Osteocyte (in vitro differentiated cells): ENCODE measurements around the gene RGS19. TPM values are rescaled to one million over a fixed set of nuclear protein-coding genes. Genes with fewer than 3 reads are reported as not detected.

Source experiments
- DNase-seq: peaks from one replicate; pipeline ENCODE4 v3.0.0; 2021; ENCODE audit warnings: mixed read lengths; ENCODE audit not compliant: unreplicated experiment; ENCODE audit errors: extremely low spot score
- H3K27ac Mint-ChIP-seq: one replicate; pipeline ENCODE4 v1.8.0; 2021; ENCODE audit warnings: mild to moderate bottlenecking, mixed read lengths; ENCODE audit not compliant: unreplicated experiment
- H3K27me3 Mint-ChIP-seq: one replicate; pipeline ENCODE4 v1.8.0; 2021; ENCODE audit warnings: mixed read lengths; ENCODE audit not compliant: unreplicated experiment
- H3K36me3 Mint-ChIP-seq: one replicate; pipeline ENCODE4 v1.8.0; 2021; ENCODE audit warnings: mixed read lengths; ENCODE audit not compliant: unreplicated experiment
- H3K4me1 Mint-ChIP-seq: one replicate; pipeline ENCODE4 v1.8.0; 2021; ENCODE audit warnings: mixed read lengths; ENCODE audit not compliant: unreplicated experiment
- H3K4me3 Mint-ChIP-seq: one replicate; pipeline ENCODE4 v1.8.0; 2021; ENCODE audit warnings: mild to moderate bottlenecking, moderate library complexity, mixed read lengths; ENCODE audit not compliant: unreplicated experiment
- H3K9me3 Mint-ChIP-seq: one replicate; pipeline ENCODE4 v1.8.0; 2021; ENCODE audit warnings: mixed read lengths; ENCODE audit not compliant: unreplicated experiment
- CTCF ChIP-seq: fragments of 200-600 bp; sonication (generic); IDR thresholded peaks from 2 replicates; pipeline ENCODE4 v1.5.0; 2021; ENCODE audit warnings: antibody characterized with exemption, mild to moderate bottlenecking, moderate library complexity
- total RNA-seq: library from RNA; stranded (reverse); gene quantifications from 2 replicates; pipeline ENCODE4 v1.2.1, GENCODE V29; 2021

RGS19 gene
- total RNA-seq, 1 donor from 2014 or later, result 8.0 TPM

- no peak overlapping the region for H3K4me3 Mint-ChIP-seq
- H3K9me3 Mint-ChIP-seq, result no peaks in the 10 kb centered on the region
- peak; percentile 74 for DNase-seq
- peaks cover 3% of the 10 kb centered on the region for H3K4me1 Mint-ChIP-seq
- no peaks in the 10 kb centered on the region for H3K36me3 Mint-ChIP-seq
- TF ChIP-seq CTCF, result no peak
- no peak overlapping the region for H3K27ac Mint-ChIP-seq
- H3K27me3 Mint-ChIP-seq, result peaks cover 8% of the 10 kb centered on the region
Observed at GRCh38 chr20:64116541-64117431, 37.5 kb upstream of the RGS19 start.

- no peak for DNase-seq
- H3K27ac Mint-ChIP-seq, result no peak overlapping the region
- peaks cover 3% of the 10 kb centered on the region for H3K4me1 Mint-ChIP-seq
- no peaks in the 10 kb centered on the region for H3K36me3 Mint-ChIP-seq
- peaks cover under 1% of the 10 kb centered on the region for H3K27me3 Mint-ChIP-seq
- H3K9me3 Mint-ChIP-seq, result no peaks in the 10 kb centered on the region
- no peak for TF ChIP-seq CTCF
- no peak overlapping the region for H3K4me3 Mint-ChIP-seq
Observed at GRCh38 chr20:64116016-64116415, 36.7 kb upstream of the RGS19 start.

- Mint-ChIP-seq H3K9me3 (no peaks in the 10 kb centered on the region), H3K36me3 (no peaks in the 10 kb centered on the region), H3K27ac (no peak overlapping the region), H3K4me3 (no peak overlapping the region), H3K4me1 (peaks cover 1% of the 10 kb centered on the region), H3K27me3 (no peaks in the 10 kb centered on the region)
- no peak for TF ChIP-seq CTCF
- DNase-seq, result peak; percentile 69
Observed at GRCh38 chr20:64115171-64115911, 36.0 kb upstream of the RGS19 start.

GRCh38 chr20:64114356-64114971 is 35.1 kb upstream of the RGS19 start:
- peak; percentile 80 for DNase-seq
- TF ChIP-seq CTCF, result no peak
- H3K4me1 Mint-ChIP-seq, result no peaks in the 10 kb centered on the region
- no peaks in the 10 kb centered on the region for H3K9me3 Mint-ChIP-seq
- H3K27me3 Mint-ChIP-seq, result no peaks in the 10 kb centered on the region
- no peak overlapping the region for H3K27ac Mint-ChIP-seq
- no peaks in the 10 kb centered on the region for H3K36me3 Mint-ChIP-seq
- H3K4me3 Mint-ChIP-seq, result no peak overlapping the region
